ENCODE data around the gene SPRR1A. TPM values are rescaled to one million over a fixed set of nuclear protein-coding genes. Genes with fewer than 3 reads are reported as not detected.

SPRR1A gene
- total RNA-seq, 4 donors from 2014 or later, result not detected

- H3K27ac ChIP-seq, result no peak overlapping the region
- no peak overlapping the region for H3K4me3 ChIP-seq
- H3K4me1 ChIP-seq, result no peaks in the 10 kb centered on the region
- H3K27me3 ChIP-seq, result no peaks in the 10 kb centered on the region
- 80 to 83% methylated on average over 2 to 3 of the region's 3 CpGs for WGBS, 2 donors (ENCODE audit: low coverage in 1 of 2)
- no peak for ATAC-seq
- TF ChIP-seq POLR2AphosphoS5 (IDR thresholded peaks at IDR 0.05) (no peak), POLR2A (IDR thresholded peaks at IDR 0.05) (no peak), EP300 (IDR thresholded peaks at IDR 0.05) (no peak)
- TF ChIP-seq, protein P1, sequence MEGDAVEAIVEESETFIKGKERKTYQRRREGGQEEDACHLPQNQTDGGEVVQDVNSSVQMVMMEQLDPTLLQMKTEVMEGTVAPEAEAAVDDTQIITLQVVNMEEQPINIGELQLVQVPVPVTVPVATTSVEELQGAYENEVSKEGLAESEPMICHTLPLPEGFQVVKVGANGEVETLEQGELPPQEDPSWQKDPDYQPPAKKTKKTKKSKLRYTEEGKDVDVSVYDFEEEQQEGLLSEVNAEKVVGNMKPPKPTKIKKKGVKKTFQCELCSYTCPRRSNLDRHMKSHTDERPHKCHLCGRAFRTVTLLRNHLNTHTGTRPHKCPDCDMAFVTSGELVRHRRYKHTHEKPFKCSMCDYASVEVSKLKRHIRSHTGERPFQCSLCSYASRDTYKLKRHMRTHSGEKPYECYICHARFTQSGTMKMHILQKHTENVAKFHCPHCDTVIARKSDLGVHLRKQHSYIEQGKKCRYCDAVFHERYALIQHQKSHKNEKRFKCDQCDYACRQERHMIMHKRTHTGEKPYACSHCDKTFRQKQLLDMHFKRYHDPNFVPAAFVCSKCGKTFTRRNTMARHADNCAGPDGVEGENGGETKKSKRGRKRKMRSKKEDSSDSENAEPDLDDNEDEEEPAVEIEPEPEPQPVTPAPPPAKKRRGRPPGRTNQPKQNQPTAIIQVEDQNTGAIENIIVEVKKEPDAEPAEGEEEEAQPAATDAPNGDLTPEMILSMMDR (IDR thresholded peaks at IDR 0.05), result no peak
- H3K36me3 ChIP-seq, result no peaks in the 10 kb centered on the region
- no peaks in the 10 kb centered on the region for H3K9me3 ChIP-seq
Observed at GRCh38 chr1:152959273-152959672, 24.6 kb upstream of the SPRR1A start.

DNA sequence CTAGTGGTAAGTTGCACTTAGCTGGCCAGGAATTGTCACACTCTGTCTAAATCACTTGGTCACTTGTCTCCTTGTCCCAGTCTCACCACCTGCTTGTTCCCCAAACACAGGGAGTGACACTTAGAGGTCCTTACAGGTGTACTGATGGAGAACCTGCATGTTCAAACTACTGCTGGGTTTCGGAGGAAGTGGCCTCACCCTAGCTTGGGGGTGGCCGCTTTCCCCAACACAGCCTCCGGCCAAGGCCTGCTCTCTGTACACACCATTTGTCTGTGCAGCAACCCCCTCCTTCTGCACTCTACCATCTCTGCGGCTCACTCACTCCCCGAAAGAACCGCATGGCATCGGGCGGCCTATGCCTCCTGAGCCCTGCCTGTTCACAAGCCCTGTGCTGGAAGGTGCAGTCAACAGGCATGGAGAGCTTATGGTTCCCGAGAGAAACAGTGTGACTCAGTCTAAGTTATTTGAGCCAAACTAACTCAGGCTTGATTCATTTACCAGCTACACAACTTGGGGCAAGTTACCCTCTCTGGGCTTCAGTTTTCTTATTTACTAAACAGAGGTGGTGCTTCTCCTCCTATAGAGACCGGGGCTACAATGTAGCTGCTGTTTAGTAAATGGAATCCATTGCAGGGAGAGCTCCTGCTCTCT, 24.0 kb upstream of the SPRR1A start:
- Histone ChIP-seq H3K4me1 (no peaks in the 10 kb centered on the region), H3K27me3 (no peaks in the 10 kb centered on the region), H3K36me3 (no peaks in the 10 kb centered on the region), H3K27ac (no peak overlapping the region), H3K9me3 (no peaks in the 10 kb centered on the region), H3K4me3 (no peak overlapping the region)
- no peak for ATAC-seq
- TF ChIP-seq, protein P1 (IDR thresholded peaks at IDR 0.05), result no peak
- no peak for TF ChIP-seq EP300 (IDR thresholded peaks at IDR 0.05)
- TF ChIP-seq POLR2A (IDR thresholded peaks at IDR 0.05), result no peak
- TF ChIP-seq POLR2AphosphoS5 (IDR thresholded peaks at IDR 0.05), result no peak
- WGBS, 2 donors (ENCODE audit: low coverage in 1 of 2), result 91 to 100% methylated on average over 1 to 6 of the region's 10 CpGs

- TF ChIP-seq POLR2A (IDR thresholded peaks at IDR 0.05), result no peak
- TF ChIP-seq, protein P1 (IDR thresholded peaks at IDR 0.05), result no peak
- no peak for TF ChIP-seq EP300 (IDR thresholded peaks at IDR 0.05)
- no peak for TF ChIP-seq POLR2AphosphoS5 (IDR thresholded peaks at IDR 0.05)
- no peaks in the 10 kb centered on the region for H3K9me3 ChIP-seq
- 63 to 65% methylated on average over 3 to 5 of the region's 10 CpGs for WGBS, 2 donors (ENCODE audit: low coverage in 1 of 2)
- no peak overlapping the region for H3K4me3 ChIP-seq
- H3K27me3 ChIP-seq, result no peaks in the 10 kb centered on the region
- H3K27ac ChIP-seq, result no peak overlapping the region
- ATAC-seq, result no peak
- H3K4me1 ChIP-seq, result no peaks in the 10 kb centered on the region
- no peaks in the 10 kb centered on the region for H3K36me3 ChIP-seq
Observed at GRCh38 chr1:152960452-152961044, 23.3 kb upstream of the SPRR1A start.

GRCh38 chr1:152961226-152961891, 22.5 kb upstream of the SPRR1A start:
- Histone ChIP-seq H3K27me3 (no peaks in the 10 kb centered on the region), H3K36me3 (no peaks in the 10 kb centered on the region), H3K4me1 (no peaks in the 10 kb centered on the region), H3K4me3 (no peak overlapping the region), H3K27ac (no peak overlapping the region), H3K9me3 (no peaks in the 10 kb centered on the region)
- TF ChIP-seq POLR2AphosphoS5 (IDR thresholded peaks at IDR 0.05), result no peak
- ATAC-seq, result no peak
- WGBS, 2 donors (ENCODE audit: low coverage in 1 of 2), result 61 to 84% methylated on average over 5 to 6 of the region's 7 CpGs

DNA sequence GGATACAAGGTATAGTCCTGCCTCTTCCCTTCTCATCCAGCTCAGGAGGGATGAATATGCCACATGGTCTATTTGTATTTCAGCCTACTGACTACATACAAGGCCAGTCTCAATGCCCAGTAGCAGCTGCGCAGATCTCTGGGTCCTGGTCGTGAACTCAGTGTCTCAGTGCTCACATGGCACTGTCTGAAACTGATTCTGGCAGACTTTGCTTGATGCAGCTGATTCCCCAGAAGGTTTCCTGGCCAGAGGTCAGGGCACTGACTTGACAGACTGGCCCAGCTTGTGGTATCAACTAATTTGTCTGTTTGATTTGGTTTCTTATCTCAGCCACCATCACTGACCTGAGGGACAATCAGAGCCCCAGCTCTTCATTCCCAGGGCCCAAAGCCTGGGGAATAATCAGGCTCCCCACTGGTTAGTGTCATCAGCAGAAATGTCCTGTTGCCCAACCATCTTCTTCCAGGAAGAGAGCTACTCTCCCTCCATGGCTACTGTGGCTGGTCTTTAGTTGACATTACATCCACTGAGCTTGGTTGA, 20.9 kb upstream of the SPRR1A start:
- no peaks in the 10 kb centered on the region for H3K9me3 ChIP-seq
- 75 to 76% methylated on average over 2 of the region's 2 CpGs for WGBS, 2 donors (ENCODE audit: low coverage in 1 of 2)
- TF ChIP-seq POLR2A (IDR thresholded peaks at IDR 0.05), result no peak
- no peak for TF ChIP-seq POLR2AphosphoS5 (IDR thresholded peaks at IDR 0.05)
- no peak for TF ChIP-seq EP300 (IDR thresholded peaks at IDR 0.05)
- TF ChIP-seq, protein P1 (IDR thresholded peaks at IDR 0.05), result no peak

More for the DNA sequence above, 20.9 kb upstream of the SPRR1A start:
- Histone ChIP-seq H3K36me3 (no peaks in the 10 kb centered on the region), H3K4me1 (no peaks in the 10 kb centered on the region), H3K27me3 (no peaks in the 10 kb centered on the region), H3K4me3 (no peak overlapping the region), H3K27ac (no peak overlapping the region)
- ATAC-seq, result no peak

All from gastroesophageal sphincter (tissue), 4 donors.